Stimulated activated CD4-positive, alpha-beta T cell treated with anti-CD3 and anti-CD28 coated beads, TNF-alpha, amount 100 ng/mL, for 48 hours (primary cell): Measurements from ENCODE around the gene KBTBD3.
A peak's percentile ranks its signal among the peaks of the same experiment; 100 is the strongest.

Source experiments
- DNase-seq, 3 donors: peaks; one replicate each; pipeline ENCODE4 v3.0.0-alpha.2; 2020; ENCODE audit warnings: low read depth in 3 of 3

KBTBD3 gene

GRCh38 chr11:106076919-106077608 lies at the start of gene KBTBD3:
TSS of gene KBTBD3 (minus strand) at chr11:106077347. CDS start at chr11:106059097, 18,250 bp downstream.
- DNase-seq: peak; percentile 94 to 98 (median 96)

- DNase-seq: no peak
Measured at GRCh38 chr11:106121570-106122320, 44.6 kb upstream of the KBTBD3 start.

GRCh38 chr11:106105986-106106385 lies 28.8 kb upstream of the KBTBD3 start:
- DNase-seq: no peak

GRCh38 chr11:106101819-106102218 lies 24.7 kb upstream of the KBTBD3 start:
- no peak for DNase-seq

- no peak for DNase-seq
Measured at GRCh38 chr11:106101370-106101769, 24.2 kb upstream of the KBTBD3 start.

GRCh38 chr11:106098893-106099553 lies 21.9 kb upstream of the KBTBD3 start:
- DNase-seq: no peak

GRCh38 chr11:106092446-106092845 lies 15.3 kb upstream of the KBTBD3 start:
- no peak for DNase-seq

GRCh38 chr11:106091480-106092123 lies 14.5 kb upstream of the KBTBD3 start:
- DNase-seq: peak in 1 of 3 donors; percentile 11

- DNase-seq: no peak
Measured at GRCh38 chr11:106088896-106089295, 11.7 kb upstream of the KBTBD3 start.

GRCh38 chr11:106087815-106088435 lies 10.8 kb upstream of the KBTBD3 start:
- DNase-seq: peak in 2 of 3 donors; percentile 20 to 21

GRCh38 chr11:106086850-106087249 lies 9.7 kb upstream of the KBTBD3 start:
- no peak for DNase-seq

GRCh38 chr11:106086135-106086534 lies 9.0 kb upstream of the KBTBD3 start:
- no peak for DNase-seq

- DNase-seq: no peak
Measured at GRCh38 chr11:106082096-106082495, 4.9 kb upstream of the KBTBD3 start.

GRCh38 chr11:106077609-106078455 lies 685 bp upstream of the KBTBD3 start, which contains the start of gene AASDHPPT:
TSS of gene AASDHPPT (plus strand) at chr11:106077662. CDS start at chr11:106077711, 49 bp downstream.
- no peak for DNase-seq

GRCh38 chr11:106076171-106076918 lies 802 bp downstream of the KBTBD3 start:
- no peak for DNase-seq

- no peak for DNase-seq
Measured at GRCh38 chr11:106072804-106073203, 4.3 kb downstream of the KBTBD3 start.

- no peak for DNase-seq
Measured at GRCh38 chr11:106070606-106071005, 6.5 kb downstream of the KBTBD3 start.

- DNase-seq: no peak
Measured at GRCh38 chr11:106063009-106063408, 14.1 kb downstream of the KBTBD3 start.

GRCh38 chr11:106061954-106062949 lies 14.9 kb downstream of the KBTBD3 start:
- no peak for DNase-seq
